HG03439 (cell line): Measurements from ENCODE around the gene LCN9.
"Not testable (repeated sequence)": the region's sequence is repeated elsewhere in the genome, so short reads cannot be mapped to it uniquely, and the experiment has no call there.

ENCODE experiments used
- ATAC-seq: cut with Tn5 transposase; IDR thresholded peaks from one replicate; pipeline ENCODE4 v1.9.1; 2021; ENCODE audit warnings: mild to moderate bottlenecking, moderate library complexity; ENCODE audit not compliant: unreplicated experiment

LCN9 gene

GRCh38 chr9:135662758-135663450 is at the start of gene LCN9:
Gene LCN9 (plus strand): TSS chr9:135663309. CDS start chr9:135663322, 13 bp downstream.
- ATAC-seq, result no peak

GRCh38 chr9:135613946-135614805 is 48.9 kb upstream of the LCN9 start:
- ATAC-seq, result no peak

- no peak for ATAC-seq
Observed at GRCh38 chr9:135614821-135615665, 48.1 kb upstream of the LCN9 start.

GRCh38 chr9:135615666-135616618 is 47.2 kb upstream of the LCN9 start:
- ATAC-seq, result no peak

GRCh38 chr9:135616619-135617537 is 46.2 kb upstream of the LCN9 start:
- no peak for ATAC-seq

GRCh38 chr9:135617538-135617900 is 45.6 kb upstream of the LCN9 start:
- no peak for ATAC-seq

- ATAC-seq, result no peak
Observed at GRCh38 chr9:135617991-135618411, 45.1 kb upstream of the LCN9 start.

GRCh38 chr9:135618866-135619598 is 44.1 kb upstream of the LCN9 start:
- ATAC-seq, result no peak

- ATAC-seq, result no peak
Observed at GRCh38 chr9:135619599-135619886, 43.6 kb upstream of the LCN9 start.

GRCh38 chr9:135620558-135620957 is 42.6 kb upstream of the LCN9 start:
- ATAC-seq, result no peak

- ATAC-seq, result no peak
Observed at GRCh38 chr9:135622415-135623020, 40.6 kb upstream of the LCN9 start.

GRCh38 chr9:135624282-135624681 is 38.8 kb upstream of the LCN9 start:
- ATAC-seq, result no peak

- ATAC-seq, result no peak
Observed at GRCh38 chr9:135632841-135633240, 30.3 kb upstream of the LCN9 start.

GRCh38 chr9:135636930-135637530 is 26.1 kb upstream of the LCN9 start:
- not testable (repeated sequence) for ATAC-seq

- ATAC-seq, result no peak
Observed at GRCh38 chr9:135639196-135639595, 23.9 kb upstream of the LCN9 start, which contains the start of gene GLT6D1. Gene GLT6D1 (minus strand): TSS chr9:135639540. CDS start chr9:135639187, 353 bp downstream.

GRCh38 chr9:135641047-135641446 is 22.1 kb upstream of the LCN9 start:
- no peak for ATAC-seq

GRCh38 chr9:135641745-135642144 is 21.4 kb upstream of the LCN9 start:
- no peak for ATAC-seq
